ENCODE data around the gene CACHD1. TPM values are rescaled to one million over a fixed set of nuclear protein-coding genes. Genes with fewer than 3 reads are reported as not detected.

CACHD1 gene
- total RNA-seq, 1 donor from 2014 or later = 32.0 TPM

DNA sequence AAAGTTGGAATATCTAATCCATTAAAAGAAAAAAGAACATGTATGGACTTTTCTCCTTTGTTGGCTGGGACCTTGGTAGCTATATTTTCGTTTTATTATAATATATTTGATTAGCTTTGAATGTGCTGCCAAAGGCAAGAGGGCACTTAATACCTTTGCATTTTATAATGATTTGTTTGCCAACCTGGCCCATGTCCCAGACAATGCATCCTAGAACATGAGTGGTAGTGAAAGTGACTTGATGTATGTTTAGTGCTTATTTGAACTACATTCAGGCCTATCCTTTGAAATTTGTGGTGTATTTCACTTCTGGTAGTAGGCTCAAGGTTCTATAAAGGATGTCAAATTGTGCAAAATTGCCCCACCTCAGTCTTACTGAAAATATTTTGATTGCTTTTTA lies 25.9 kb downstream of the CACHD1 start:
- H3K9me3 ChIP-seq = no peaks in the 10 kb centered on the region
- H3K4me3 ChIP-seq = no peak overlapping the region
- H3K27ac ChIP-seq = no peak overlapping the region
- H3K27me3 ChIP-seq (ENCODE audit: low read depth) = no peaks in the 10 kb centered on the region
- no peak for DNase-seq
- TF ChIP-seq, protein P1, sequence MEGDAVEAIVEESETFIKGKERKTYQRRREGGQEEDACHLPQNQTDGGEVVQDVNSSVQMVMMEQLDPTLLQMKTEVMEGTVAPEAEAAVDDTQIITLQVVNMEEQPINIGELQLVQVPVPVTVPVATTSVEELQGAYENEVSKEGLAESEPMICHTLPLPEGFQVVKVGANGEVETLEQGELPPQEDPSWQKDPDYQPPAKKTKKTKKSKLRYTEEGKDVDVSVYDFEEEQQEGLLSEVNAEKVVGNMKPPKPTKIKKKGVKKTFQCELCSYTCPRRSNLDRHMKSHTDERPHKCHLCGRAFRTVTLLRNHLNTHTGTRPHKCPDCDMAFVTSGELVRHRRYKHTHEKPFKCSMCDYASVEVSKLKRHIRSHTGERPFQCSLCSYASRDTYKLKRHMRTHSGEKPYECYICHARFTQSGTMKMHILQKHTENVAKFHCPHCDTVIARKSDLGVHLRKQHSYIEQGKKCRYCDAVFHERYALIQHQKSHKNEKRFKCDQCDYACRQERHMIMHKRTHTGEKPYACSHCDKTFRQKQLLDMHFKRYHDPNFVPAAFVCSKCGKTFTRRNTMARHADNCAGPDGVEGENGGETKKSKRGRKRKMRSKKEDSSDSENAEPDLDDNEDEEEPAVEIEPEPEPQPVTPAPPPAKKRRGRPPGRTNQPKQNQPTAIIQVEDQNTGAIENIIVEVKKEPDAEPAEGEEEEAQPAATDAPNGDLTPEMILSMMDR (IDR thresholded peaks at IDR 0.05) = no peak
- ATAC-seq = no peak
- intact Hi-C loops (cut with DNase I) = no loop called here
- H3K36me3 ChIP-seq = no peaks in the 10 kb centered on the region
- peaks cover 3% of the 10 kb centered on the region for H3K4me1 ChIP-seq

DNA sequence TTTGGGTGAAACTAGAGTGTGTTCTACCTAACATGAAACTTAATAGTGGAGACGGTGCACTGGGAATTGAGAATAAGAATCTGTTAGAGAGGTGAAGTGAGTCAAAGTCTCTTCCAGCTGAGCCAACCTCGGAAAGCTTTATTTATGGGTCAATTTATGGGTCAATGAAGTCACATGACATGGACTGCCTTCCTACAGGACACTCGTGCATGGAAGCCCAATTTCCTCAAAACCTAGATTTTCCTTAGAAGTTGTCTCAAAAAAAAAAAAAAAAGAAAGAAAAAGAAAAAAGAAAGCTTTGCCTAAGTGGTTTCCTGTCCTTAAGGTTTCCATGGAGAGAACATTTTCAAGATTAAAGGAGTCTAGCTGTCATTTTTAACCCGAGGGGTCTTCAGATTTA lies 26.7 kb downstream of the CACHD1 start:
- H3K36me3 ChIP-seq = no peaks in the 10 kb centered on the region
- no peak overlapping the region for H3K27ac ChIP-seq
- ATAC-seq = no peak
- no peak overlapping the region for H3K4me3 ChIP-seq
- no peak for DNase-seq
- TF ChIP-seq, protein P1 (IDR thresholded peaks at IDR 0.05) = no peak
- H3K4me1 ChIP-seq = peaks cover 3% of the 10 kb centered on the region
- intact Hi-C loops (cut with DNase I) = no loop called here
- no peaks in the 10 kb centered on the region for H3K9me3 ChIP-seq
- no peaks in the 10 kb centered on the region for H3K27me3 ChIP-seq (ENCODE audit: low read depth)

DNA sequence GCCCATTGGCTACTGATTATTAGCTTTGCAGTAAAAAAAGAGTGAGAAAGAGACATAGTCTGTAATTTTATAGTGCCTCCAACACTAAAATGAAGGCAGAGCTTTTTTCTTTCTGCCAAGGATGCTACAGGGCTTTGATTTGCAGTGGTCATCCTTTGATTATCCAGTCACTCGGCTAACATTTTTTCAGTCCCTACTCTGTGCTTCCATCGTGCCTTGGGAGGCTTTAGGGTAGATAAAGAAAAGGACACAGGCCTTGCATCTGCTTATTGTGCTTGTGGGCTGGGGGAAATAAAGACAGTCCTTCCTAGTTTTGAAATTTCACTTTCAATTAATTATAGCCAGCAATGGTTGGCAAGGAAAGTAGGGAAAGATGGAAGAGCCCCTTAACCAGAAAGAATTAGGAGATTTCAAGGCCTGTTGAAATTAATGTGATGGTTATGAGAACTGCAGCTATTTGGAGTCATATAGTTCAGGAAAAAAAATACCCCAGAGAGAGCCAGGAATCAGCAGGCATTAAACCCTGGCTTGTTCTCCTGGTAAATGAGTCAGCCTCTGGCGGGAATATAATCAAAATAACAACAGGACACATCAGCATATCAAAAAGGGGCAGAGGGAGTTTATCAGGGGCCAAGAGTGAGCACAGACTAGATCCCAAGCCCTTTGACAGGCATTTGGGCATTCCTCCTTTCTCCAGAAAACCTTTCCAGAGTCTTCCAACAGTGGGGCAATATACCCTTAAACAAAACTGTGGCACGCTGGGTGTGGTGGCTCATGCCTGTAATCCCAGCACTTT lies 27.4 kb downstream of the CACHD1 start:
- DNase-seq = no peak
- Histone ChIP-seq H3K9me3 (no peaks in the 10 kb centered on the region), H3K4me3 (no peak overlapping the region), H3K27ac (no peak overlapping the region), H3K4me1 (peaks cover 3% of the 10 kb centered on the region), H3K27me3 (ENCODE audit: low read depth) (no peaks in the 10 kb centered on the region), H3K36me3 (no peaks in the 10 kb centered on the region)
- ATAC-seq = no peak
- intact Hi-C loops (cut with DNase I) = no loop called here
- TF ChIP-seq, protein P1 (IDR thresholded peaks at IDR 0.05) = no peak

DNA sequence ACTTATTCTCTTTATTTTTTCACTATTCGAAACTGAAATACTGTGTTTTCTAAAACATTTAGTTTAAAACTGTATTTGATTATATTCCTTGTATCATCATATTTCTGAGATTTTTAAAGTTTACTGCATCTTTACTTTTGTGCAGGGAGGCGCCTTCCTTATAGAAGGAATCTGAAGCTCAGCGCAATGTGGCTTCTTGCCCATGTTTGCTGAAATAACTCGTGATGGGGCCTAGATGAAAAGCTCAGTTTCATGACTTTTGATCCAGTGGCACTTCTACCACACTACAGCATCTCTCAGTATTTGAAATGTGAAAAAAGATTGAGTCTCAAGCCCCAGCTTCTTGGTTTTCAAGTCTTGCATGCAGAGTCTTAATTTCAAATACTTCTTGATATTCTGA lies 28.4 kb downstream of the CACHD1 start:
- H3K4me3 ChIP-seq = no peak overlapping the region
- no peak overlapping the region for H3K27ac ChIP-seq
- ATAC-seq (no peak), DNase-seq (no peak)
- intact Hi-C loops (cut with DNase I) = no loop called here
- no peaks in the 10 kb centered on the region for H3K27me3 ChIP-seq (ENCODE audit: low read depth)
- no peaks in the 10 kb centered on the region for H3K9me3 ChIP-seq
- H3K36me3 ChIP-seq = no peaks in the 10 kb centered on the region
- H3K4me1 ChIP-seq = peaks cover 12% of the 10 kb centered on the region
- TF ChIP-seq, protein P1 (IDR thresholded peaks at IDR 0.05) = no peak

DNA sequence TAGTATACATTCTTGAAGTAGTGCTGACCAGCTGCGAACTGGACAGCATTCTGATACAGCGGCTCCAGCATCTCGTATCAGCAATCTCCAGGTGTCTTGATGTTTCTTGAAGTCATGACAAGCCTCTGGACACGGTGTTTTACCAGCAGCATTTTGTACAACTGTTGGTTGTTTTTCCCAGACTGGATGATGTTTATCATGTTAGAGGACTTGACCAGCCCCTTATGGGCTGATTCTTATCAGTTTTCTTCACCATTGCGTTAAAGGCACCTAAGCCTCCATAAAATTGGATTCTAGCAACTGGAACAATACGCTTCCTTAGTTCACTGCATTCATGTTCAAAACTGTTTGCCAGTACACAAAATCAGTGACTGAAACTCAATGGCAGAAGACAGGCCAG lies 29.1 kb downstream of the CACHD1 start:
- Histone ChIP-seq H3K9me3 (no peaks in the 10 kb centered on the region), H3K27ac (no peak overlapping the region), H3K27me3 (ENCODE audit: low read depth) (no peaks in the 10 kb centered on the region), H3K36me3 (no peaks in the 10 kb centered on the region), H3K4me3 (no peak overlapping the region), H3K4me1 (peaks cover 15% of the 10 kb centered on the region)
- DNase-seq (no peak), ATAC-seq (no peak)
- intact Hi-C loops (cut with DNase I) = no loop called here
- TF ChIP-seq, protein P1 (IDR thresholded peaks at IDR 0.05) = no peak
